ENCODE measurements around the gene S100A11. TPM values are rescaled to one million over a fixed set of nuclear protein-coding genes. Genes with fewer than 3 reads are reported as not detected.
A peak's percentile ranks its signal among the peaks of the same experiment; 100 is the strongest.

S100A11 gene
- total RNA-seq, 1 experiment from 2014 or later, result 302 TPM

DNA sequence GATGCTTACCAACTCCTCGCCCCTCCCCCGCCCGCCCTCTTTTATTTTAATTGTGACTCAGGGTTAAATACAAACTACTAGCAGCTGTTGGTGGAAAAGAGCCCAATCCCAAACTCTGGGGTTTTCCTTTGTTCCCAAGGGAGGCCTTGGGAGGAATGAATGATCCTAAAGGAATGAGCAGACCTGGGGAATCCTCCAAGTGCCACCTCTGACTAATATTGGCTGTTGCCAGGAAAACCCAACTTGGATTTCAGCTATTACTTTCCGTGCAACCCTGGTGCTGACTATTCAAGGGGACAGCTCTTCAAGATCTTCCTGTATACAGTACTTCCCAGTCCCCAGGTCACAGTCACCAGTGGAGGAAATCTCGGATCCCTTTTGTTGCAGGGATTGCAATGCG lies 41.8 kb downstream of the S100A11 start:
- Histone ChIP-seq H2BK15ac (ENCODE audit: low read depth, low read length) (no peak overlapping the region), H4K20me1 (ENCODE audit: control insufficient read depth, insufficient read depth, insufficient read length) (no peaks in the 10 kb centered on the region), H4K91ac (ENCODE audit: insufficient read length, low read depth, low read length) (no peak overlapping the region), H2BK12ac (ENCODE audit: insufficient read length, low read depth, low read length) (no peak overlapping the region), H3K4me1 (ENCODE audit: insufficient read depth, low read length) (peaks cover 9% of the 10 kb centered on the region; the same call in 1 of the 2 replicates), H4K5ac (ENCODE audit: insufficient read length, low read depth, low read length) (no peak overlapping the region), H3K14ac (ENCODE audit: insufficient read depth, low read length) (no peak overlapping the region), H3K4ac (ENCODE audit: low read depth, low read length) (no peak overlapping the region), H3K56ac (ENCODE audit: insufficient read length, low read depth, low read length) (no peak overlapping the region), H3K27me3 (ENCODE audit: insufficient read depth, low read length) (no peaks in the 10 kb centered on the region), H3K4me2 (ENCODE audit: insufficient read depth, insufficient read length, low read length) (peak overlapping the region; percentile 8), H3K79me1 (ENCODE audit: insufficient read depth, low read depth, low read length, poor library complexity, severe bottlenecking) (no peaks in the 10 kb centered on the region), H3T11ph (ENCODE audit: low read length) (no peak overlapping the region), H2AK5ac (ENCODE audit: insufficient read length, low read length) (no peak overlapping the region), H3K23ac (ENCODE audit: insufficient read length, low read depth, low read length) (no peak overlapping the region), H3K9me3 (ENCODE audit: control insufficient read depth, low read depth, low read length) (no peaks in the 10 kb centered on the region), H3K27ac (ENCODE audit: insufficient read length, low read depth, low read length) (no peak overlapping the region), H3K9ac (ENCODE audit: extremely low read depth, insufficient read length, low read length) (no peak overlapping the region), H2AFZ (ENCODE audit: low read length) (no peak overlapping the region), H2BK5ac (ENCODE audit: insufficient read length, low read length) (no peak overlapping the region), H3K18ac (ENCODE audit: insufficient read length, low read depth, low read length) (no peak overlapping the region), H3K23me2 (ENCODE audit: insufficient read length, low read depth, low read length, poor library complexity, severe bottlenecking) (peaks cover 21% of the 10 kb centered on the region), H2BK120ac (ENCODE audit: low read depth, low read length, poor library complexity, severe bottlenecking) (no peak overlapping the region), H3K79me2 (ENCODE audit: insufficient read depth, low read length) (peaks cover 14% of the 10 kb centered on the region), H2BK20ac (ENCODE audit: low read depth, low read length, poor library complexity, severe bottlenecking) (no peak overlapping the region), H4K8ac (replicated peaks; ENCODE audit: insufficient read length, low read depth, low read length) (no peak overlapping the region)
- peaks cover 26 to 37% of the 10 kb centered on the region in 2 experiments for H3K4me1 Mint-ChIP-seq
- no peaks in the 10 kb centered on the region for H3K36me3 Mint-ChIP-seq (ENCODE audit: insufficient read depth in 1 of 3, low read depth in 3 of 3)
- DNase-seq, result peak; percentile 54
- H3K4me3 Mint-ChIP-seq, result peak overlapping the region; percentile 27 to 67; a peak in 2 of 5 replicates
- WGBS (ENCODE audit: extremely low coverage, insufficient read length, low lambda C conversion rate), result no CpG with 5 or more reads among the region's 6 CpGs
- TF ChIP-seq, protein P1, sequence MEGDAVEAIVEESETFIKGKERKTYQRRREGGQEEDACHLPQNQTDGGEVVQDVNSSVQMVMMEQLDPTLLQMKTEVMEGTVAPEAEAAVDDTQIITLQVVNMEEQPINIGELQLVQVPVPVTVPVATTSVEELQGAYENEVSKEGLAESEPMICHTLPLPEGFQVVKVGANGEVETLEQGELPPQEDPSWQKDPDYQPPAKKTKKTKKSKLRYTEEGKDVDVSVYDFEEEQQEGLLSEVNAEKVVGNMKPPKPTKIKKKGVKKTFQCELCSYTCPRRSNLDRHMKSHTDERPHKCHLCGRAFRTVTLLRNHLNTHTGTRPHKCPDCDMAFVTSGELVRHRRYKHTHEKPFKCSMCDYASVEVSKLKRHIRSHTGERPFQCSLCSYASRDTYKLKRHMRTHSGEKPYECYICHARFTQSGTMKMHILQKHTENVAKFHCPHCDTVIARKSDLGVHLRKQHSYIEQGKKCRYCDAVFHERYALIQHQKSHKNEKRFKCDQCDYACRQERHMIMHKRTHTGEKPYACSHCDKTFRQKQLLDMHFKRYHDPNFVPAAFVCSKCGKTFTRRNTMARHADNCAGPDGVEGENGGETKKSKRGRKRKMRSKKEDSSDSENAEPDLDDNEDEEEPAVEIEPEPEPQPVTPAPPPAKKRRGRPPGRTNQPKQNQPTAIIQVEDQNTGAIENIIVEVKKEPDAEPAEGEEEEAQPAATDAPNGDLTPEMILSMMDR (conservative IDR thresholded peaks at IDR 0.05), result no peak
- no peaks in the 10 kb centered on the region for H3K9me3 Mint-ChIP-seq
- H3K27me3 Mint-ChIP-seq (ENCODE audit: low read depth), result peaks cover 8% of the 10 kb centered on the region
- H3K27ac Mint-ChIP-seq, result peak overlapping the region in 1 of 3 experiments; percentile 7; a peak in 1 of 7 replicates
